ENCODE data around the gene SNTN. TPM values are rescaled to one million over a fixed set of nuclear protein-coding genes. Genes with fewer than 3 reads are reported as not detected.

SNTN gene
- total RNA-seq, 1 experiment from 2014 or later = not detected

DNA sequence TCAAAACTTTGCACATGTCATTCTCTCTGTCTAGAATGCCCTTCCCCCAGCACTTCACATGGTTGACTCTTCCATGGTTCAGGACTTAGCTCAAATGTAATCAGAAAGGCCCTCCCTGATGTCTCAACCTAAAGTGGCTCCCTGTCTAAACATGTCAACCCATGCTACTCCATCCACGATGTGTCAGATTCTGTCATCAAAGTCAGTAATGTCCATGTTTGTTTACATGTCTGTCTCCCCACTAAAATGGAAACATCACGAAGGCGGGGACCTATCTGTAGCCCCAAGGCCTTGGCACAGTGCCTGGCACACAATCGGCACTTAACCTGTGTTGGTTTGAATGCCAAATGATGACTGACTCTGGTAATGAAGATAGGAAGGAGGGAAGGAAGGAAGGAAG lies 20.8 kb upstream of the SNTN start:
- Mint-ChIP-seq H3K9me3 (ENCODE audit: low read depth, unreplicated experiment) (peaks cover 2% of the 10 kb centered on the region), H3K27ac (ENCODE audit: unreplicated experiment) (no peak overlapping the region), H3K27me3 (ENCODE audit: unreplicated experiment) (peaks cover 17% of the 10 kb centered on the region), H3K36me3 (ENCODE audit: insufficient read depth, unreplicated experiment) (no peaks in the 10 kb centered on the region), H3K4me3 (ENCODE audit: low read depth, unreplicated experiment) (no peak overlapping the region), H3K4me1 (ENCODE audit: low read depth, unreplicated experiment) (no peaks in the 10 kb centered on the region)
- CTCF ChIA-PET = no interaction called here
- TF ChIP-seq, protein P1, sequence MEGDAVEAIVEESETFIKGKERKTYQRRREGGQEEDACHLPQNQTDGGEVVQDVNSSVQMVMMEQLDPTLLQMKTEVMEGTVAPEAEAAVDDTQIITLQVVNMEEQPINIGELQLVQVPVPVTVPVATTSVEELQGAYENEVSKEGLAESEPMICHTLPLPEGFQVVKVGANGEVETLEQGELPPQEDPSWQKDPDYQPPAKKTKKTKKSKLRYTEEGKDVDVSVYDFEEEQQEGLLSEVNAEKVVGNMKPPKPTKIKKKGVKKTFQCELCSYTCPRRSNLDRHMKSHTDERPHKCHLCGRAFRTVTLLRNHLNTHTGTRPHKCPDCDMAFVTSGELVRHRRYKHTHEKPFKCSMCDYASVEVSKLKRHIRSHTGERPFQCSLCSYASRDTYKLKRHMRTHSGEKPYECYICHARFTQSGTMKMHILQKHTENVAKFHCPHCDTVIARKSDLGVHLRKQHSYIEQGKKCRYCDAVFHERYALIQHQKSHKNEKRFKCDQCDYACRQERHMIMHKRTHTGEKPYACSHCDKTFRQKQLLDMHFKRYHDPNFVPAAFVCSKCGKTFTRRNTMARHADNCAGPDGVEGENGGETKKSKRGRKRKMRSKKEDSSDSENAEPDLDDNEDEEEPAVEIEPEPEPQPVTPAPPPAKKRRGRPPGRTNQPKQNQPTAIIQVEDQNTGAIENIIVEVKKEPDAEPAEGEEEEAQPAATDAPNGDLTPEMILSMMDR (IDR thresholded peaks at IDR 0.05; ENCODE audit: unreplicated experiment) = no peak
- intact Hi-C loops (cut with micrococcal nuclease; ENCODE audit: unreplicated experiment) = no loop called here
- no peak for DNase-seq
- BruUV-seq (replicated peaks) = no TSS peak

- H3K4me1 Mint-ChIP-seq (ENCODE audit: low read depth, unreplicated experiment) = no peaks in the 10 kb centered on the region
- no peak overlapping the region for H3K27ac Mint-ChIP-seq (ENCODE audit: unreplicated experiment)
- BruUV-seq (replicated peaks) = no TSS peak
- no peak for DNase-seq
- CTCF ChIA-PET = interaction anchor here (0.6 kb wide), 1 partner anchor 125 kb away, joined by 5 read pairs; no protein-coding TSS in a partner anchor
- intact Hi-C loops (cut with micrococcal nuclease; ENCODE audit: unreplicated experiment) = no loop called here
- peaks cover 17% of the 10 kb centered on the region for H3K27me3 Mint-ChIP-seq (ENCODE audit: unreplicated experiment)
- H3K9me3 Mint-ChIP-seq (ENCODE audit: low read depth, unreplicated experiment) = peaks cover 4% of the 10 kb centered on the region
- TF ChIP-seq, protein P1 (IDR thresholded peaks at IDR 0.05; ENCODE audit: unreplicated experiment) = no peak
- H3K36me3 Mint-ChIP-seq (ENCODE audit: insufficient read depth, unreplicated experiment) = no peaks in the 10 kb centered on the region
- H3K4me3 Mint-ChIP-seq (ENCODE audit: low read depth, unreplicated experiment) = no peak overlapping the region
These were observed 17.3 kb upstream of the SNTN start for GRCh38 chr3:63635186-63635585.

- no peaks in the 10 kb centered on the region for H3K36me3 Mint-ChIP-seq (ENCODE audit: insufficient read depth, unreplicated experiment)
- peaks cover 9% of the 10 kb centered on the region for H3K4me1 Mint-ChIP-seq (ENCODE audit: low read depth, unreplicated experiment)
- CTCF ChIA-PET = no interaction called here
- intact Hi-C loops (cut with micrococcal nuclease; ENCODE audit: unreplicated experiment) = no loop called here
- TF ChIP-seq, protein P1 (IDR thresholded peaks at IDR 0.05; ENCODE audit: unreplicated experiment) = no peak
- H3K27ac Mint-ChIP-seq (ENCODE audit: unreplicated experiment) = no peak overlapping the region
- H3K4me3 Mint-ChIP-seq (ENCODE audit: low read depth, unreplicated experiment) = no peak overlapping the region
- DNase-seq = no peak
- H3K9me3 Mint-ChIP-seq (ENCODE audit: low read depth, unreplicated experiment) = peaks cover 4% of the 10 kb centered on the region
- BruUV-seq (replicated peaks) = no TSS peak
- no peaks in the 10 kb centered on the region for H3K27me3 Mint-ChIP-seq (ENCODE audit: unreplicated experiment)
These were observed 12.7 kb upstream of the SNTN start for GRCh38 chr3:63639806-63640205.

DNA sequence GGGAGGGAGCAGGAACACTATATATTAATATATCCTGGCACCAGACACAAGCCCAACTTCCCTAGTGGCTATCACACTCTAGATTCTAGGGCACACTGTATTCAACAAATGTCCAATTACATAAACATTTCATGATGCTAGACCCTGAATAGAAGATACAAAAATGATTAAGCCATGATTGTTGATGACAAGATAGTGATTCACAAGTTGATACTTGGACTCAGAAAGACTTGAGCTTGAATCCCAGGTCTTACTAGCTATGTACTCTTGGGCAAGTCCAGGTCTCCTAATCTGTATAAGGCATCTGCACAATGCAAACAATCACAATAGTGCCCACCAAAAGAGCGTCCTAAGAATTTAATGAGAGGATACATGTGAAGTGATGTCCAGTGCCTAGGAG lies 10.0 kb upstream of the SNTN start:
- DNase-seq = no peak
- peaks cover 13% of the 10 kb centered on the region for H3K4me1 Mint-ChIP-seq (ENCODE audit: low read depth, unreplicated experiment)
- TF ChIP-seq, protein P1 (IDR thresholded peaks at IDR 0.05; ENCODE audit: unreplicated experiment) = no peak
- H3K9me3 Mint-ChIP-seq (ENCODE audit: low read depth, unreplicated experiment) = peaks cover 2% of the 10 kb centered on the region
- BruUV-seq (replicated peaks) = no TSS peak
- H3K27me3 Mint-ChIP-seq (ENCODE audit: unreplicated experiment) = no peaks in the 10 kb centered on the region
- H3K4me3 Mint-ChIP-seq (ENCODE audit: low read depth, unreplicated experiment) = no peak overlapping the region
- CTCF ChIA-PET = no interaction called here
- peaks cover 9% of the 10 kb centered on the region for H3K36me3 Mint-ChIP-seq (ENCODE audit: insufficient read depth, unreplicated experiment)
- no peak overlapping the region for H3K27ac Mint-ChIP-seq (ENCODE audit: unreplicated experiment)
- intact Hi-C loops (cut with micrococcal nuclease; ENCODE audit: unreplicated experiment) = no loop called here
